ENCODE measurements around the gene TTN.

Gene TTN

DNA sequence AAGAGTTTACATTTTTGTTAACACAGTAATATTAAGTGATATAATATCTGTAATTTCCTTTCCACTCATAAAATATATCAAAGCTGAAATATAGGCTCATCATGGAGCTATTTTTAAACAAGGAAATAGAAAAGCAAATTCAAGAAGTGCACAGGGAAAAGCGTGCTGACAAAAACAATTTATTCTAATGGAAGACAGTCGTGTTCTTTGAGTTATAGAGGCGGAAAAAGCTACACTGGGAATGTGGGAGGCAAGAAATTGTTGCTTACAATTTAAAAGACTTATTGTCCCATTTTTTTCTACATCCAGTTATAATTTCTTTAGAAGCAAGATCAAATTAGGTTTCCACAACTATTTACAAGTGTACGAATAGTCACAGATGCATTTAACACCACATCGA is 3.2 kb upstream of the TTN start:
- no peak for DNase-seq

DNA sequence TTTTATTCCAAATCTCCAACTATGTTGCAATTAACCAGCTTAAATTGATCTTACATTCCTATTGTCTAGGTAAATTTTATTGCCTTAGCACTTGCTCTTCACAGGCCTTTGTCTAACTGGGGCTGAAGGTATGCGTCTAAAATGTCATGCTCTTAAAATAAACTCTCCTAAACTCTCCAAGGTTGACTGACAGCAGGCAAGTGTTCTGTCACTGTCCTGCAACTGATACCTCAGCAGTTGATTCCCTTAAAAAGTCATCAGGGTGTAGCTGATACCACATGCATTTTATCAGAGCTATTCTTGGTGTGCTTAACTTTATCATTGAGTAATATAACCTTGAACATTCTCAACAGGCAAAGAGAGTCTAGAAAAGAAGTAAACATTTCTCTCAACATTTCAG is 680 bp downstream of the TTN start:
- no peak for DNase-seq

DNA sequence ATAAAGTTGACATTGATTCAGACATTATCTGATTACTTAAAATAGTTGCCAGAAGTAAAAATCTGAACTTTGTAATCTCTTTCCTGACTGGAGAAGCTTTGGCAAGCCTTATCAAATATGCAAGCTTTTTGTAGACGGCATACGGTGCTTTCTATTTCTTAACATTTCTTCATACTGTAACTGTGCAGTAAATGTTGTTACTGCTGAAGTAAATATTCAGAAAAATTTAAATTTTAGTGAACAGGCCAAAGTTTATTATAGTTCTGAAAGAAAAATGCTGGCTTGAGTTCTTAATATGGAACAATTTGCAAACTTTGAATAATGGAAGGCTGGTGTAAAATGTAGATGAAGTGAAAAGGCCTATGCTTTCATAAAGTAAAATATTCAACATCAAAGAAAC is 1.8 kb downstream of the TTN start:
- DNase-seq: no peak

DNA sequence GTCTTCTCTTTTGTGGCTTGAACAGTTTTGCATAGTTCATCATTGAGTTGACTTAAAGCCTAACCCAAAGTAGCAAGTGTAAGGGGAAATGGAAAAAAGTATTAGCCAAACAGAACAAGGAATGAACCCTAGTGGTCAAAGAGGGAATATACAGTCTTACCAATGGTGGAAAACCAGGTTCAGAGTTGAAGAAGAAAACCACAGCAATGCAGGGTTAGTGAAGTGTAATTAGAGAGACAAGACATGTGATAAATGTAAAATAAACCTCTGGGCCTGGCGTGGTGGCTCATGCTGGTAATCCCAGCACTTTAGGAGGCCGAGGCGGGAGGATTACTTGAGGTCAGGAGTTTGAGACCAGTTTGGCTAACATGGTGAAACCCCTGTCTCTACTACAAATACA is 2.4 kb downstream of the TTN start:
- no peak for DNase-seq

DNA sequence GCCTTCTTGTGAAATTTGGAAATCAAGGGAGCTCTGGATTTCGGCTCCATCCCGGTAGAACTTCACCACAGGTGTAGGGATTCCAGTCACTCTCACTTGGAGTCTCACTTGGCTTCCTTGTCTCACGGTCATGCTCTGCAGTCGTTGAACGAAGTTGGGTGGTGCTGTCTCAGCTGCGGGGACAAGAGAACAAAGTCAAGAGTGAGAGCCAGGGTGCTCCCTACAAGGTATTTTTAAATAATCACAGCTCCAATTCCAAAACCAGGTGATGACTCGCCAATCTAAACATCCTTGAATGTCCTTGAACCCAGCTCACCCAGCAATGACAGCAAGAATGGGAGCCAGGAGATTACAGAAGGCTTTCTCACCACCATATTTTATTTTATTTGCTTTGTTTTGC is 6.7 kb downstream of the TTN start:
- no peak for DNase-seq

DNA sequence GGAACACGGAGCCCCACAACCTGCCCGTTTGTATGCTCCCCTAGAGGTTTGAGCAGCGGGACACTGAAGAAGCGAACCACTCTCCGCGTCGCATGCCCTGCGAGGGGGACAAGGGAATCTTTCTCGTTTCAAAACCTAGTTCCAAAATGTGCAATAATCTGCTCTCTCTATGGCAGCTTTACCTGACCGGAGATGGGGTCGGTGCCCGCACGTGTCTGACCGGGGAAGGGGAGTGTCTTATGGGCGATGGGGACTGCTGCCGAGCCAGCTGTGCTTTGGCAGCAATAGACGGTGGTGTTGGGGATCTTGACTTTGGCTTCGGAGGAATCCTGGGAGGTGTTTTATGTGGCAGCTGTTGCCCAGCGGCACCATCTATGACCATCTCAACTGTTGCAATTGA is 7.9 kb downstream of the TTN start:
- no peak for DNase-seq

DNA sequence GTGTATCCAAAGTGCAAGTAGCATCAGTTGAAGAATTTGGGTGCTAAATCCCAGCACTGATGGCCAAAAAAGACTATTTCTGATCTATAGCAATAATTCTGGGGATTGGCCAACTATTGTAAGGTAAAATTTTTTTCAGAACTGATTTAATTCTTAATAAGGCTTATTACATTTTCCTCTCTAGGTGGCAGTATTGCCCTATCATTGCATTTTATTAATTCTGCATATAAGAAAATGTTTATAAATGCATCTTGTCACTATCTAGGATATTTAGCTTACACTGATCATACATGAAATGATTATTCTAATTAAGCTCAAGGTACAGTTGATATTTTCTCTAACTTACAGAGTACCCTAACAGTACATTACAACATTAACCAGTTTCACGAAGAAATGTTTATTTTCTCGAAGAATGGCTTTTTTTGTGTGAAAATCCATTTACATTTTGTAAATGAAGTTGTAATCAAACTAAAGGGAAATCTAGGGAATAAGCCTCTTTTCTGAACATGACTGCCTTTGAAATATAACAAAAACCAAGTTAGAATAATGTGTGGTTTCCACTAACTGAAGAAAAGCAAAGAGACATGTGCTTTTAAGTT is 11.0 kb downstream of the TTN start:
- DNase-seq: peak; percentile 66

DNA sequence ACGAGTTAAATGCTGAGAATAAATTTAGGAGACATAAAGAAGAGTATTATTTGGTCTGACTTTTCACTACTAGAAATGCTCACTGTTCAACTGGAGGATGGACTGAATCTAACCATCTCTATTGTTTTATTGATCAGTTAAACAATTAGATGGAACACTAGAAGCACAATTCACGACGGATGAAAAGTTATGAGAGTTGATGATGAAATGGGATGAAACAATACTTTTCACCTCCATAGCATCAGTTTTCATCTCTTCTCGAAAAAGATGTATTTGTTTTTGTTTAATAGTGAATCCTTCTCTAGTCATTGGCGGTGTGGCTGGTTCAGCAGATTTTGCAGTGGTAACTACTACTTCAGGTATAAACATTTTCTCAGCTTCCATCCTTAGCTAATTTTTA is 19.3 kb downstream of the TTN start:
- DNase-seq: no peak

DNA sequence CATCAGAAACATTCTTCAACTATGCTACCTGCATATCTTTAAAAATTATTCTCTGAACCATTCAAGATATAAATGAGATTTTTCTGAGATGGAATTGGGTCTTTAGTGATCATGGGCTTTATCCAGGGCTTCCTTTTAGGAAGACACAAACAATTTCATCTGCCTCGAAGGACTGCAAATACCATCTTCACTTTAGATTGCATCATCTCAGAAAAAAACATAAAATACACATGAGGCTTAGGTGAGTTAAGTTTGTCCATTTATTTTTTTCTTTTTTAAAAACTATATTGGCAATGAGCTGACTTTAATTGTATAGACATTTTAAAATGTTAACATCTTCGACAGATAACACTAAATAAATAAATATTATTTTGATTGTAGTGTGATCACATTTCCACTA is 20.1 kb downstream of the TTN start:
- no peak for DNase-seq

DNA sequence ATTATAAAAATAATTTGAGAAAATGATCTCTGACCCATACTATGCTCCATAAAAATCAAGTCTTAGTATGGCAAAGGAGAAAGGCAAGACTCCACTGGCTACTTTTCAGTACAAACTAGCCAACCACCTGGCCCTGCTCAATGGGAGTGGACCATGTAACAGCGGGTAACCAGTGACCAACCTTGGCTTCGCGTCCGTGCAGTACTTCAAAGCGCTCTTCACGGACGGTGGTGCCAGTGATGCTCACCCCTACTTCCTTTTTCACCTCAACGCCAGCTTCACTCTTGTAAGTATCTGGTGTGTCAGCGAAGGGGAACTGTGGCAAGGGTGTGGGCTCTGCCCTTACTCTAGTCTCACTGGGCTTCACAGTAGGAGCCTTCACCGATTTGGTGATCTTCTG is 23.3 kb downstream of the TTN start:
- no peak for DNase-seq

DNA sequence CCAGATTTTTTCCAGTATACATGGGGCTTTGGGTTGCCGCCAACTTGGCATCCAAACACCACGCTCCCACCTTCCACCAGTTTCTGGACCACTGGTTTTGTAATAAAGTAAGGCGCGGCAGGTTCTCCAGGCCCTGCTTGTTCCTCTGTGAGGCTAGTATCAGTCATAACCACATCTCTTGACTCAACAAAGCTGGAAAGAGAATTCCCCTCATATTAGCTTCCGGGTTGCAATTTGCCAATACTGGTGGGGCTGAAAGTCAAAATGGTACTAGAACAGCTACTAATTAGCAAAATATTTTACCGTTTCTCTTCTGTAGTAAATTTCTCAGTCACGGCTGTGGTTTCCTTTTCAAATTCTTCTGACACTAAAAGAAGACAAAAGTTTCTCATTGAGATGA is 25.0 kb downstream of the TTN start:
- no peak for DNase-seq

DNA sequence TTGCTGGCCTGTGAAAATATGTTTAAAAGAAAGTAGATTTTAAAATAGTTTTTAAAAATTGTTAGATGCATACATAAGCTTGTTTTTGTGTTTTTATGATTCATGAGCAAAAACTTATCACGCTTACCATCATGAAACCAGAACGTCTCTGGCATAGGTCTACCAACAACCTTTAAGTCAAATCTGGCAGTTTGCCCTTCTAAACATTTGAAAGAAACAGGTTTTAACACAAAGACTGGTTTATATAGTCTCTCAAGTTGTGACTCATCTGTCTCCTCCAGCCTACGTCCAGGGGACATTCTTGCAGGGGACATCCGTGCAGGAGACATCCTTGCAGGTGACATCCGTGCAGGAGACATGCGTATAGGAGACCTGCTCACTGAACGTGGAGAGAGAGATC is 29.6 kb downstream of the TTN start:
- DNase-seq: no peak

DNA sequence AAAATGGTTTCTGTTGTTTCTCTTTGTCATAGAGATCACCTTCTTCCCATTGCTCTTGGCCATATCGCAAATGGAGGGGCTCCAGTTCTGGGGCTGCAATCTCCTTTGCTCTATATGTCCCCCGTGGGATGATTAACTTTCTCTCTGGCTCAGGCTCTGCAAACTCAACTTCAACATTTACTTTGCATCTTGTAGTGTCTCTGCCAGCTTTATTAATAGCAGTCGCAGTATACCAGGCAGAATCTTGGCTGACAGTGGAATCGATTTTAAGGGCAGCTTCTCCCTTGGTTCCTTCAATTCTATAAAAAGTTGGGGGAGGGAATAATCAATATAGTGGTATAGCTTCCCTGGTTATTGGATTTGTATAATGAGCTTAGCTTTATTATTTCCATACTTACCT is 30.5 kb downstream of the TTN start:
- DNase-seq: no peak

DNA sequence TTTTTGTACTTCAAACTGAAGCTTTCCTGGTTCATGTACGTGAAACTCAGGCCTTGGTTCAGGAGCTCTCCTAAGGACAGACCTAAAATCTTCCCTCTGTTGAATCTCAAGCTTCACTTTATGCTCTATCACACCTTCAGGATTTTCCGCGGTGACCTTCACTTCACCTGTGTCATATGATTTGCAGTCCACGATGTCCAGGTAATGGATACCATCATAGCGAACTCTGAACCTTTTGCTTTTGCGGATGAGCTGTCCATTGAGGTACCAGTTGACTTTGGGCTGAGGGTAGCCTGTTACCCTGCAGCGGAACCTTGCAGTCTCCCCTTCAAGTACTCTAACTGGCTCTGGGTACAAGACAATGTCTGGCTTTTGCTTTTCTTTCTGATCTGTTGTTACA is 31.2 kb downstream of the TTN start:
- no peak for DNase-seq

DNA sequence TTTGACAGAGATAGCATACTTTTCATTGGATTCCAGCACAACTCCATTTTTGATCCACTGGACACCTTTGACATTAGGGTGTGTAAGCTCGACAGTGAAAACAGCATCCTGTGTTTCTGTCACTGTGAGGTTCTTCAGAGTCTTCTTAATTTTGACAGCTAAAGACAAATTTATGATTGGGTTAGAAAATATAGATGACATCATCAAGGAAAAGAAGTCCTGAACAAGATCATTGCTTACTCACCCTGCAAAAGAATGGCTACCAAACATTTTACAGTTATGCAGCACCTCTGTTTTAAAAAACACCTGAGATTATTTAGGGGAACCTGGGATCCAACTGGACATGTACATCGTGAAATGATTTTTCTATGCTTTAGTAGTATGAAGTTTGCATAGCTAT is 36.7 kb downstream of the TTN start:
- DNase-seq: no peak

DNA sequence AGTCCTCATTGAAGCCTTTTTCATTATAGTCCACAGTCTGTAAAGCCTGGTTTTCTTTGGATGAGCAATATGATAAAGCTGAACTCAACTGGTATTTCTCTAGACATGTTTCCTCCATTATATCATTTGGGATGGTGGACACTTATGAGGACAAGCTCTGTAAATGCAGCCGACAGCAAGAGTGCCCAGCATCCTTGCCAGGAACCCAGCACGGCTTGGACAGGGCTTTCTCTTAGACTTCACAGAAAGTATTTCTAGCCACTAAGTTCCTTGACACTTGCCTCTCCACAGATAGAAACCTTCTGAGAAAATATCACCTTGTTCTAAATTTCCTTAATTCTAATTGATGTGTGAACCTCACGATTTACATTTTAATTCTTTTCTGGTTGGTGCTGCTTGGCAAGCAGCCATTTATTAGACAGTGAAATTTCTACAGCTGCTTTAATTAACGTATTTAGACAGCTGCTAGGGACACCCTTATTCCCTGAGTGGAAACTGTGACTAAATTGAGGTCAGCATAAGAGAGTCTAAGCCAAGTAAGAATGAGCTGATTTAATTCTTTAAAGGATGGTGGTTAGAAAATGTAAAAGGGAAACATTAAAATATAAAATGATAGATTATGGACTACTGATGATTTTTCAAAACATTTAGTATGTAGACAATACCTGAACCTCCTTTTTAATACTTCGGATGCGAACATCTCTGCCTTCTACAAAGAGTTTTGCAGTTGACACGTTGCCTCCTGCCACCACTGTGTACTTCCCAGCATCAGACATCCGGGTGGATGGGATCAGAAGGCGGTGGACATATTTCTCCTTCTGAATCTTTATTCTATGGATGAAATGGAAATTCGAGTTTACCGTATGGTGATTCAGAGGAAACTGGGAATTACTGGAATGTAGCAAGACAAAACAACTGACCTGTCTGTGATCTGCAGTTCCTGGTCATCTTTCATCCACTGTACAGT is 39.8 kb downstream of the TTN start:
- DNase-seq: no peak

DNA sequence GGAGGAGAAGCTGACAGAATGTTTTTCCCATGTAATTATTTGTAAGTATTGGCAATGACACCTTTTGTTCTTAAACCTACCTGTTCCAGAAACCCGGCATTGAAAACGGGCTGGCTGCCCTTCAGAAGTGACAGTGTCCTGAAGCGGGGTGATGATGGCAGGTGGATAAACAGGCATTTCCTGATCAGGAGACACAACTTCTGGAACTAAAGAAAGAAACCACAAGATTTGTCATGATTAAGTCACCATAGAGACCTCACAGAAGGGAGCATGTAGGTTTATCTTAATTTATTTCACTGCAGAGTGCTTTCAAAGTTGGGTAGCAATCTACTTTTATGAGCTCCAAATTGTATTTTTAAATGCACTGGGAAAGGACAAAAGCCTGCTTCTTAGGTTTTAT is 43.1 kb downstream of the TTN start:
- DNase-seq: no peak

DNA sequence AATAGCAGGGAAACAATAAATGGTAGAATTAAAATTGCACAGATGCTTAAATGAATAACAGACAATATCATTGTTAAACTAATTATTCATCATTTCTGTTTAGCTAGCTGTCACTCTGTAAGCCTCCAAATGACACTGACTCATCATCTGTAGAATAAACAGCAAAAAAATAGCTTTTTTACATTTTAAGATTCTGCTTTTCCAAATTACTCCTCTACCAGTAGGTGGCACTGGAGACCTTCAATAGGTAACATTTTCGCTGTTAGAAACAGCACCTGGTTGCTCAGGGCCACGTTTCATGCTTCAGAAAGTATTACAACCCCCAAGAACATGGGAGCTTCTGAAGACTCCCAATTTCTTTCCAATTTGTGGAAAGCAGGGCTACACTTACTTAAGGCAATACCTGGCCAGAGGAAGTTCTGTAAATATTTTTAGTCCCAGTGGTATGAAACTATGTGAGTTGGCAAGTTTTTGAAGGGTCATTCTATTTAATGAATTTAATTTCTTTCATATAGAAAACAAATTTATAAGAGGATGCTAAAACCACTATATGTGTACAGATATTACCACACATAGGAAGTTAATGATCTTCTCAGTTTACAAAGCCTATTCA is 45.4 kb downstream of the TTN start:
- peak; percentile 28 for DNase-seq

DNA sequence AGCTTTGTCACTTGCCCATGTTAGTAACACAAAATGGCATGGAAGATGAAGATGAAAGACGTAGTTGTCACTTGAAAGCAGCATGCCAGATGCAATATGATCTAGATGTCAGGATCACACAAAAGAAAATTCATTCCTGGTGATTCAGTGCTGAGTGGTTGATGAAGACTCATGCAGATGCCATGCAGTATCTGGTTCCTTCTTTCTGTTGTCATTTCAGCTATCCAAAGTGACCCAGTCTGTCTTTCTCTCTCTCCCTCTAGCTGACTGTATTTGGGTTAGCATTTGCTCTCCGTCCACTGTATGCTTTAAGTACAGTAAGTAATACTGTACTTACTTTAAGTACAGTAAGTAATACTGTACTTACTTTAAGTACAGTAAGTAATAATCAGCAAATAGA is 50.4 kb downstream of the TTN start:
- no peak for DNase-seq

DNA sequence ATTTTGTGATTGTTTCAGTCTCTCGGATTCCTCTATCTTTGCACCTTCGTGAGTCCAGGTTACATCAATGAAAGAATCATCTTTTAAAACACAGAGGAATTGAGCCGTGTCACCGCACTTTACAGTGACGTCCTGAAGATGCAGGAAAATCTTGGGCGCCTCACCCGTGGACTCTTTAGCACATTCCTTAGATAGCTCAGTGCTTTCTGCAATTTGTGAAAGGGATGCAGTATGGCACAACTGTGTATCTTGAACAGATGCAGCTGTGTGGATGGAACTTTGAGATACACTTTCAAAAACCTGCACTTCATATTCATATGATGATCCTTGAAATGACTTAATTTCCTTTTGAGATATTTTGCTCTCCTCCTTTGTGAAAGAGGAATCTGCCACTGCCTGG is 50.9 kb downstream of the TTN start:
- DNase-seq: no peak

DNA sequence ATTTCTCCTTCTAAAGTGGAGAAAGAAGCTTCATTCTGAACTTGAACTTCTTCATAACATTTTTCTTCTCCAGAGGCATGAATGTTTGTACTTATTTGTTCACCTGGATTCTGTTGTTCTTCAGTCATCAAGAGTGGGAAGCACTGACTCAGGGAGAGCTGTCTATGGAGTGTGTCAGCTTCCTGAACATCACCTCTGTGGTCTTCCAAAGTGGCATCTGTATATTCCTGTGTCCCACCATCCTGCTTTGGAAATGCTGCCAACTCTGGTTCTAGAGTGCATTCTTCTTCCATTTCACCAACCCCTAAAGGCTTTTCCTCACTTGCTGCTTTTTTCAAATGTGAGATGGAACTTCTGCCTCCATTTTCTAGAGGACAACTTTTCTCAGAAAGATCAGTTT is 59.5 kb downstream of the TTN start:
- DNase-seq: no peak

DNA sequence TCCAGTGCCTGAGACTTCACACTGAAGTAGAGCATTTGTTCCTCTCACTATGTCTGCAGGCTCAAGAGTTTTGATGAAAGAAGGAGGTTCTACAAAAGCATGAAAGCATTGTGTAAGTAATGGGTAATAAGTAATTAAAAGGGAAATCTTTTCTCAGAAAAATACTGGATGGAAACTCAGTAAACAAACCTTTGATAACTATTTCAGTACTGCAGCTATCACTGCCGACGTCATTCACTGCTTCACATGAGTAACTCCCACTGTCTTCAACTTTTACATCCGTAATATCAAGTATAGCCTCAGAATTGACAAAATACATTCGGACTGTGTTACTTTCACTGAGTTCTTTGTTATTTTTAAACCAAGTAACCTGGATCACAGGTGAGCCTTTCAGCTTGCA is 72.7 kb downstream of the TTN start:
- no peak for DNase-seq

DNA sequence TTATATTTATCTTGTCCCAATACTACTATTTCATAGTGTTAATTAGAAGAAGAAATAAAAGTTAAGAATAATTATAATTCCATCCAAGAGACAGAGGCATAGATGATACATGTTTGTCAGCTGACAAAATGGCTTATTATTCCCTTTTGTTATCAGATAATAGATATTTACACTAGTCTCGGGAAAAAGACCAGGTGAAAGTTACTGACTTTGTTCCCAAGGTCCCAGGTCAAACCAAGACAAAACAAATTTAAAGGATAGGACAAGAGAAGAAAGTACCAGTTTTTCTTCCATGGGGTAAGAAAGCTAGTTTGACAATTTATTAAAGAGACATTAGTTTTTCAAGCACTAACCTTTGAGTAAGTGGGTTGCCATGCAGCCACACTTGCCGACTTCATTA is 73.2 kb downstream of the TTN start:
- no peak for DNase-seq

DNA sequence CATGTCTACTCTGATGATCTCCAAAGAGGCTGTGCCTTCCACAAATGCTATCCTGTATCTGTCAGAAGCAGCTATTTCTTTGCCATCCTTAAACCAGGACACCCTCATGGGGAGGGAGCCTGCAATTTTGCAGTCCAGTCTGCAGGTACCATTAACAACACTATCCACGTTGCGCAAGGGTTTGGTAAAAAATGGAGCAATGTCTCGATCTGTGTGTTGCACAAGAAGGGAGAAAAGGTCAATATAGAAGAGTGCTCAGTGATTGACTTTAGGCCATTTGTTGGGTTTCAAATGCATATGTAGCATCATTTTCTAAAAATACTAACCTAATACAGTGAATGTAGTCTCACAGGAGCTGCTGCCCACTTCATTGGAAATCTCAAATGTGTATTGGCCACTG is 74.3 kb downstream of the TTN start:
- DNase-seq: no peak
